NCI-H1417 (cell line): ENCODE results near the gene SPDEF.

Experiments used
- DNase-seq, 3 experiments: peaks; one replicate each; lab custom pipeline; 2025; lab: John Stamatoyannopoulos, UW

The SPDEF gene

GRCh38 chr6:34514593-34515472 lies 41.3 kb downstream of the SPDEF start:
- DNase-seq = peak in 2 of 3 experiments; percentile 43 to 78

DNA sequence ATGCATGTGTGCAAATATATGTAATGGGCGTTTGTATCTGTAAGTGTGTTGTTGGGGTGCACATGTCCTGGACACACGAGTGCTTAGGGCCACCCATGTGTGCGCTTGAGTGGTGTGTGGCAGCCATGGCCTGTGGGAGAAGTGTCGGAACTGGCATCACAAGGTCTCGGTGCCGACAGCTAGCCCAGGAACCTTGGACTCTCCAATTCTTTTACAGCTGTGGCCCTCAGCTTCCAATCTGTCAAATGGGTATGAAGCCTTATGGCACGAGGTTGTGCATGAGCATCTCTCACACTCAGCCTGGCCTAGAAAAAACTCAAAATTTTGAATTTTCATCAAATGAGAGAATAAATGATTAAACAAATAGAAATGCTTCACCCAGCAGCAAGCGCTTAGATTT lies 42.0 kb downstream of the SPDEF start:
- peak in 1 of 3 experiments; percentile 30 for DNase-seq

DNA sequence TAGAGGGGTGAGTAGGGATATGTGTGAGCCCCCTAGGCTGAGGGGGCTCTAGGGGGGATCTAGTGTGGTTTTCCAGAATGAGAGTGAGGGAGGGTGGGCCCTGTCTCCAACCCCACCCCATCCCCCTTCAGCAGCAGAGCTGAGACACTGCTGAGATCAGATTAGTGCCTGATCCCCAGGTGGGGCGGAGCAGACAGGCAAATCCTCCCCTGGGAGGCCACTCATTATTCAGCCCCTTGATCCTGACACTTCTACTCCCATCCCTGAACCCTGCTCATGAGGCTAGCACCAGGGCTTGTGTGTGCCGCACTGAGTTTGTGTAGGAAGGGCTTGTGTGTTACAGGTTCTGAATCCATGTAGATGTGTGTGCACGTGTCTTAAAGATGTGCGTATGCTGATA lies 42.5 kb downstream of the SPDEF start:
- peak in 2 of 3 experiments; percentile 17 to 45 for DNase-seq

- DNase-seq = no peak
These were observed 43.4 kb downstream of the SPDEF start for GRCh38 chr6:34512738-34513115.

- DNase-seq = no peak
These were observed 44.0 kb downstream of the SPDEF start for GRCh38 chr6:34511915-34512737.

- no peak for DNase-seq
These were observed 44.8 kb downstream of the SPDEF start for GRCh38 chr6:34511214-34511914.

DNA sequence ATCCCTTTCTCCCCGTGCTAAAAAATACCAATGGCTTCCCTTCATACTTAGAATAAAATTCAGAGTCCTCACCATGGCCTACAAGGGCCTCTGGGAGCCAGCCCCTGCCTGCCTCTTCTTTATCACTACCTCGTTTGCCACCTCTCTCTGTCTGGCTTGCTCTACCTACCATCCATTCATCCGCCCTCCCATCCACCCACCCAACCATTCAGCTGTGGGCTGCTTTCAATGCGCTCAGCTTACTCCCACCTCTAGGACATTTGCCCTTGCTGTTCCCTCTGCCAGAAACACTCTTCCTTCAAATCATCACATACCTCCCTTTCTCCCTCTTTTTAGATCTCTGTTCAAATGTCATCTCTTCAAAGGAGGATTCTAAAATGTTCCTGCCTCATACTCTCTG lies 45.8 kb downstream of the SPDEF start:
- DNase-seq = no peak

- no peak for DNase-seq
These were observed 46.3 kb downstream of the SPDEF start for GRCh38 chr6:34509782-34510181.

DNA sequence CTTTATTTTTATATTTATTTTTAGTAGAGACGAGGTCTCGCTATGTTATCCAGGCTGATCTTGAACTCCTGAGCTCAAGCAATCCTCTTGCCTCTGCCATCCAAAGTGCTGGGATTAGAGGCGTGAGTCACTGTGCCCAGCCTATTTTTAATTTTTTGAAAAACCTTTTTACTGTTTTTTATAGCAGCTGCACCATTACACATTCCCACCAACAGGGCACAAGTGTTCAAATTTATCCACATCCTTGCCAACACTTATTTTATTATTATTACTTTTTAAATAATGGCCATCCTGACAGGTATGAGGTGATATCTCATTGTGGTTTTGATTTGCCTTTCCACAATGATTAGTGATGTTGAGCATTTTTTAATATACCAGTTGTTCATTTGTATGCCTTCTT lies 47.7 kb downstream of the SPDEF start:
- DNase-seq = no peak

- DNase-seq = peak in 1 of 3 experiments; percentile 26
These were observed 49.4 kb downstream of the SPDEF start for GRCh38 chr6:34506718-34507117.

DNA sequence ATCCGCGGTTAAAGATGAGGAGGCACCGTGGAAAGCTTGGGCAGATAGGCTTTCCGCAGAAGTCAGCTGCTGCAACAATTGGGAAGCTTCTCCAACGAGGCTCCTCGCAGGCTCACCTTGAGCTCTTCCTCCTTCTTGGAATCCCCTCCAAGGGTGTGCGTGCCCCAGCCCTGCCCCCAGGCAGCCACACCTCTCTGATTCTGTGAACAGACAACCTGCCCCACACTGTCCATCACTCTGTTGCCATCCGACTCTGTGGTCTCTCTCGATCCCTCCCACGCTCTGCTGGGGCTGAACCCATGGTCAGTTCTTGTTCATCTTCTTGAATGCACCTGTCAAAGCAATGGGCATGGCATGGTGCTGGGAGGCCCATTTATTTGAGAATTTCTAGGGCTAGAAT lies 58.7 kb downstream of the SPDEF start:
- no peak for DNase-seq

DNA sequence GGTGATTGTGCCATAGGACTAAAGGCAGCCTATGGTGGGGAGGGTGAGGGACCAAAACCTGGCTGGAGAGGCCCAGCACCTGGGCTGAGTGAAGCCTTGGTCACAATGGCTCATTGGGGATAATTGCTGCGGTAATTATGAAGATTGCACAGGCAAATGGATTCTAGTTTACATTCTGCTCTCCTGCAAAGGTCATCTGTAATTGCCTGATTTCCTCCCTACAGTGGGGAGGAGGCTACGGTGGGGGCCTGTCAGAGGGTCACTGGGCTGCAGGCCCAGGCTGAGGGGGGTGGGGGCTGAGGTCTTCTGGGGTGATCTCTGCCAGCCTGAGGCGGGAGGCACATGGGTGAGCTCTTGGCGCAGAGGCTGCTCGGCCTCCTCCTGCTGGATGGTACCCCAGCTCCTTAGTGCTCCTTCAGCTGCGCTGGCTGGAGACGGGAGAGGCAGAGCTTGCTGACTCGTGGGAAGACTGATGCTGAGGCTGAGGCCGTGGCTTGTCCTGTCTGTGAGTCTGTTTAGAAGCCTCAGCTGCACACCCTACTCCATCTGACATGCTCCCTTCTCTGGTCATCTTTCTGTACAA lies 59.9 kb downstream of the SPDEF start:
- peak in 2 of 3 experiments; percentile 98 to 99 for DNase-seq

DNA sequence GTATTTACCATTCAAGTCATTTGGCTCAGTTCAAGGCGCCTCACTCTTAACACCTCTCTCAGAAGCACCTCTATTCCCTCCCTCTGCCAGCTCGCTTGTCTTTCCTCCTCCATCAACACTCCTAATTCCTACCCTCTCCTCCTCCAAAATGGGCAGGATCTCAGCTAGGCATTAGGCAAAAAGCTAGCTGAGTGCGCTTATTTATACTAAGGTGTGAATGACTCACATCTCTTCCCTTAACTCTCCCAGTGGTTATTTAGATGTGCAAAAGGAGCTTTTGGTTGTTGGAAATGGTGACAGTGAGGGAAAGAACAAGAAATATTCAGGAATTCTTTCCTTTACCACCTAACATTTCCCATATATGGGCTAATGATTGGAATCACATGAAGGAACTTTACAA lies 61.2 kb downstream of the SPDEF start:
- DNase-seq = peak in 1 of 3 experiments; percentile 33

DNA sequence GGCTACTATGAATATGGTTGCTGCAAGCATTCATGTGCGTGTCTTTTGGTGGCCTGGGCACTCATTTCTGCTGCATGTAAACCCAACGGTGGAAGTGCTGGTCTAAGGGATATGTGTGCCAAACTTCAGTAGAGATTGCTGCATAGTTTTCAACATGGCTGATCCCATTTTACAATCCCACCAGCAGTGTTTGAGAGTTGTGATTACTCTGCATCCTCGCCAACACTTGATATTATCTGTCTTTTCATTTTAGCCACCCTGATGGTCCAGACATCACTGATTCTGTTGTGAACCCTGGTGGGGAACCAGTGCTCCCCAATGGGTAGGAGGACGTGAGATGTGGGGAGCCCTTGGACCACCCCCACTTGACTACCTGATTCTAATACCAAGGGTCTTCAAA lies 62.8 kb downstream of the SPDEF start:
- no peak for DNase-seq

DNA sequence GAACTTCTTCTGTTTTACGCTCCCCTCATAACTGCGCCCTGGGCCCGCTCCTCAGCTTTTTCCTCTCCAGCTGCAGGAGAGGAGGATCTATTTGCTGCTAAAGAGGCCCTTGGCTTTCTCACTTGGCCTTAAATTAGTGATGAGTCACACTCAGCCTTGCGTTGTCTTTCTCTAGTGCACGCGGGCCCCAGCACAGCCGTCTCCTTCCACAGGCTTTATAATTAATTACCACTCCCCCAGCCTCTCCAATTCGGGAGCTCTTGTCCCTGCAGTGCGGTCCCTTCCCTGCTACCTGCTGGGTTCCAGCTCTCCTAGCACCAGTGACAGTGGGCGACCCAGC lies 65.1 kb downstream of the SPDEF start:
- peak; percentile 17 to 90 (median 75) for DNase-seq

DNA sequence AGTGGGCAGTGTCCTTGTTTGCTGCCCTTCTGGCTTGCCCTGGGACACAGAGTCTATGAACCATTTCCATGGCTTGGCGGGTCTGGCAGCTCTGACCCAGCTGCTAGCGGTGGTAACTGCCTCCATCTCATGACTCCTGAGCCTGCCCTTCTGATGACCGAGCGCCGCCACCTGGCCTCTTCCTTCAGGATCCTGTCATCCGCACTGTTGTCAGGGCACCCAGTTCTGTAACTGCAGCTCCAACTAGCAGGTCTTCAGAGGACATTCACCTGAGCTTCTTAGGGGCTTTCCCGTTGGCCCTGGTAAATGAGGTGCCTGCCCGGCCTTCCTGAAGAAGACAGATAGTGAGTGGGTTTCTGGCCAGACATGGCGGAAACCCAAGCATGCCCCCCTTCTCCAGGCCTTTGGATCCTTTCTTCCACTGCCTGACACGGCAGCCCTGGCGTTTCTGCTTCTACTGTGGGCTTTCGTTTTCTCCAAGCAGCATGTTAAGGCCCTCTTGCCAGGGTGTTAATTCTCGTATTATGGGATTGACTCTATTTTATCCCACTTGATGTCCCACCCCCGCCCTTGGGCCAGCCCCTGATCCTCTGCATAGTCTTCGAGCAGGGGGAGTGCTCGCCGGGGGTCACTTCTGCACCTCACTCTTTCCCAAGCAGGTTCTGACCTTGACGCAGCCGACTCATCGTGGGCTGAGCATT lies 65.6 kb downstream of the SPDEF start:
- DNase-seq = peak in 2 of 3 experiments; percentile 58 to 76

DNA sequence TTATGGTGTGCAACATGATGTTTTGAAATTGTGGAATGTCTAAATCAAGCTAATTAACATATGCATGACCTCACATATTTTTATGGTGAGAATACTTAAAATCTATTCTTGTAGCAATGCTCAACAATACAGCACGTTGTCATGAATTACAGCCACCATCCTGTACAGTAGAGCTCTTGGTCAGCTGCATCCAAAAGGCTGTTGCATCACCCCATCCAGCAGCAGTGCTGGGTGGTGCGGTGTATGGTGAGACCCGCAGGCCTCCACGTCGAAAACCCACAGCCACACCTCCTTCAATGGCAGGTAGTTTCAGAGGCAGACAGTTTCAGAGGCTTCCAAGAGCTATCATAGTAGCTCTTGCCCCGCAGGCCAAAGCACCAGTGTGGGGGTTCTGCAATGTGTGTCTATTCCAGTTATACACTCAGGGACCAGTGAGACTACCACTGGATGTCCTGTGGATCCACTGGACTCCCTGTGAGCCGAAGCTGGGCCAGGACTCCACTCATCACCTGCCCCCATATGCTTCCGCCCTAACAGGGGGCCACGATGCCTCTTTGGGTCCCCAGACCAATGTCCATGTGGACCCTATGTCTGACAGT lies 66.8 kb downstream of the SPDEF start:
- DNase-seq = no peak
